Osteoblast (primary cell): Measurements from ENCODE around the gene DENND4A. TPM values are rescaled to one million over a fixed set of nuclear protein-coding genes. Genes with fewer than 3 reads are reported as not detected.
"Not testable (repeated sequence)": the region's sequence is repeated elsewhere in the genome, so short reads cannot be mapped to it uniquely, and the experiment has no call there.

Experiments used
- DNase-seq: peaks from one replicate; pipeline ENCODE4 v3.0.0; 2011; ENCODE audit warnings: low spot score, mixed read lengths; ENCODE audit not compliant: insufficient read length; ENCODE audit errors: missing footprints
- H2AFZ ChIP-seq: 2 replicates; pipeline ENCODE4 v1.6.0; 2011; ENCODE audit warnings: mild to moderate bottlenecking, low read length
- H3K27ac ChIP-seq: 2 replicates; pipeline ENCODE4 v1.5.1; 2011; ENCODE audit warnings: mild to moderate bottlenecking, low read depth, low read length, moderate library complexity
- H3K27me3 ChIP-seq: 2 replicates; pipeline ENCODE4 v1.6.0; 2012; ENCODE audit warnings: mild to moderate bottlenecking, control low read depth, inconsistent platforms, low read length, moderate library complexity; ENCODE audit not compliant: insufficient read depth
- H3K36me3 ChIP-seq: 2 replicates; pipeline ENCODE4 v1.5.1; 2011; ENCODE audit warnings: mild to moderate bottlenecking, low read length, control low read depth, moderate library complexity; ENCODE audit not compliant: insufficient read depth
- H3K4me1 ChIP-seq: 2 replicates; pipeline ENCODE4 v1.5.1; 2011; ENCODE audit warnings: mild to moderate bottlenecking, low read length, control low read depth, moderate library complexity; ENCODE audit not compliant: insufficient read depth
- H3K4me2 ChIP-seq: 2 replicates; pipeline ENCODE4 v1.6.0; 2011; ENCODE audit warnings: mild to moderate bottlenecking, low read length; ENCODE audit not compliant: insufficient read depth
- H3K4me3 ChIP-seq: fragments of 200-600 bp; sonication (generic); 3 replicates; pipeline ENCODE4 v1.5.1; 2012; ENCODE audit warnings: mild to moderate bottlenecking, low read length, inconsistent platforms; ENCODE audit not compliant: insufficient read depth
- H3K79me2 ChIP-seq: 2 replicates; pipeline ENCODE4 v1.6.0; 2012; ENCODE audit warnings: mild to moderate bottlenecking, low read length, control low read depth, inconsistent platforms; ENCODE audit not compliant: insufficient read depth
- H3K9me3 ChIP-seq: 2 replicates; pipeline ENCODE4 v1.5.1; 2011; ENCODE audit warnings: low read depth, low read length, control low read depth
- H4K20me1 ChIP-seq: 2 replicates; pipeline ENCODE4 v1.6.0; 2012; ENCODE audit warnings: mild to moderate bottlenecking, low read length, control low read depth; ENCODE audit not compliant: insufficient read depth
- CTCF ChIP-seq: IDR thresholded peaks from 2 replicates; pipeline ENCODE4 v1.5.1; 2011; ENCODE audit warnings: mild to moderate bottlenecking, low read depth, low read length, moderate library complexity; ENCODE audit errors: extremely low read depth
- total RNA-seq: library from RNA; depleted of rRNA; stranded (reverse); fragments of >200 nt; gene quantifications from 2 replicates; pipeline ENCODE4 v1.2.3, GENCODE V29; 2012

The DENND4A gene
- total RNA-seq, 1 donor, result 30.4 TPM

- Histone ChIP-seq H3K27ac (no peak overlapping the region), H2AFZ (no peak overlapping the region)
- TF ChIP-seq CTCF, result no peak
These were observed 27.0 kb upstream of the DENND4A start for GRCh38 chr15:65818927-65819562.

GRCh38 chr15:65816441-65816840, 24.3 kb upstream of the DENND4A start:
- Histone ChIP-seq H2AFZ (no peak overlapping the region), H3K4me3 (no peak overlapping the region), H3K4me2 (no peak overlapping the region), H3K27ac (no peak overlapping the region), H3K9me3 (no peaks in the 10 kb centered on the region), H3K27me3 (no peaks in the 10 kb centered on the region), H4K20me1 (no peaks in the 10 kb centered on the region), H3K4me1 (peaks cover 2% of the 10 kb centered on the region), H3K36me3 (no peaks in the 10 kb centered on the region), H3K79me2 (no peaks in the 10 kb centered on the region)
- TF ChIP-seq CTCF, result no peak
- no peak for DNase-seq

More at GRCh38 chr15:65818927-65819562, 27.0 kb upstream of the DENND4A start:
- DNase-seq, result no peak
- Histone ChIP-seq H3K36me3 (no peaks in the 10 kb centered on the region), H3K79me2 (no peaks in the 10 kb centered on the region), H3K4me2 (no peak overlapping the region), H3K27me3 (no peaks in the 10 kb centered on the region), H3K9me3 (no peaks in the 10 kb centered on the region), H4K20me1 (no peaks in the 10 kb centered on the region), H3K4me1 (no peaks in the 10 kb centered on the region), H3K4me3 (no peak overlapping the region)

GRCh38 chr15:65816008-65816407, 23.9 kb upstream of the DENND4A start:
- not testable (repeated sequence) for H3K4me3 ChIP-seq, H3K79me2 ChIP-seq, H2AFZ ChIP-seq, H4K20me1 ChIP-seq, DNase-seq, H3K36me3 ChIP-seq, H3K4me1 ChIP-seq, H3K27ac ChIP-seq, H3K4me2 ChIP-seq, H3K27me3 ChIP-seq, H3K9me3 ChIP-seq

- H3K4me1 ChIP-seq, H3K36me3 ChIP-seq, DNase-seq, H4K20me1 ChIP-seq, H3K79me2 ChIP-seq, H3K9me3 ChIP-seq, H3K27ac ChIP-seq, H2AFZ ChIP-seq, H3K4me2 ChIP-seq, H3K27me3 ChIP-seq, H3K4me3 ChIP-seq: not testable (repeated sequence)
These were observed 22.2 kb upstream of the DENND4A start for GRCh38 chr15:65814271-65814670.

GRCh38 chr15:65812916-65813315, 20.8 kb upstream of the DENND4A start:
- no peak for DNase-seq
- Histone ChIP-seq H3K36me3 (no peaks in the 10 kb centered on the region), H3K9me3 (no peaks in the 10 kb centered on the region), H4K20me1 (no peaks in the 10 kb centered on the region), H2AFZ (no peak overlapping the region), H3K4me1 (peaks cover 2% of the 10 kb centered on the region), H3K4me3 (no peak overlapping the region), H3K79me2 (no peaks in the 10 kb centered on the region), H3K27ac (no peak overlapping the region), H3K4me2 (no peak overlapping the region), H3K27me3 (no peaks in the 10 kb centered on the region)
- TF ChIP-seq CTCF, result no peak
